ENCODE results near the gene TSPAN5.

TSPAN5 gene

GRCh38 chr4:98643755-98644154 is 14.7 kb downstream of the TSPAN5 start:
- no peak for DNase-seq (ENCODE audit: low spot score)

- no peak for DNase-seq (ENCODE audit: low spot score)
Measured at GRCh38 chr4:98642991-98643426, 15.4 kb downstream of the TSPAN5 start.

- DNase-seq (ENCODE audit: low spot score) = no peak
Measured at GRCh38 chr4:98641906-98642668, 16.3 kb downstream of the TSPAN5 start.

GRCh38 chr4:98641376-98641775 is 17.0 kb downstream of the TSPAN5 start:
- no peak for DNase-seq (ENCODE audit: low spot score)

- DNase-seq (ENCODE audit: low spot score) = peak; percentile 34
Measured at GRCh38 chr4:98639523-98639922, 18.9 kb downstream of the TSPAN5 start.

- DNase-seq (ENCODE audit: low spot score) = no peak
Measured at GRCh38 chr4:98639108-98639507, 19.3 kb downstream of the TSPAN5 start.

GRCh38 chr4:98638661-98639060 is 19.8 kb downstream of the TSPAN5 start:
- no peak for DNase-seq (ENCODE audit: low spot score)

- no peak for DNase-seq (ENCODE audit: low spot score)
Measured at GRCh38 chr4:98634061-98634460, 24.4 kb downstream of the TSPAN5 start.

GRCh38 chr4:98633159-98633558 is 25.3 kb downstream of the TSPAN5 start:
- DNase-seq (ENCODE audit: low spot score) = no peak

GRCh38 chr4:98632258-98632657 is 26.2 kb downstream of the TSPAN5 start:
- no peak for DNase-seq (ENCODE audit: low spot score)

- DNase-seq (ENCODE audit: low spot score) = no peak
Measured at GRCh38 chr4:98631506-98631905, 26.9 kb downstream of the TSPAN5 start.

- DNase-seq (ENCODE audit: low spot score) = no peak
Measured at GRCh38 chr4:98630737-98631454, 27.5 kb downstream of the TSPAN5 start.

- no peak for DNase-seq (ENCODE audit: low spot score)
Measured at GRCh38 chr4:98627531-98628257, 30.7 kb downstream of the TSPAN5 start.

- no peak for DNase-seq (ENCODE audit: low spot score)
Measured at GRCh38 chr4:98626350-98626749, 32.1 kb downstream of the TSPAN5 start.

GRCh38 chr4:98625920-98626319 is 32.5 kb downstream of the TSPAN5 start:
- DNase-seq (ENCODE audit: low spot score) = no peak

GRCh38 chr4:98625399-98625798 is 33.0 kb downstream of the TSPAN5 start:
- no peak for DNase-seq (ENCODE audit: low spot score)

GRCh38 chr4:98624642-98625041 is 33.8 kb downstream of the TSPAN5 start:
- DNase-seq (ENCODE audit: low spot score) = no peak

GRCh38 chr4:98624144-98624543 is 34.3 kb downstream of the TSPAN5 start:
- DNase-seq (ENCODE audit: low spot score) = no peak

- no peak for DNase-seq (ENCODE audit: low spot score)
Measured at GRCh38 chr4:98623126-98623802, 35.1 kb downstream of the TSPAN5 start.

- DNase-seq (ENCODE audit: low spot score) = no peak
Measured at GRCh38 chr4:98620087-98620784, 38.2 kb downstream of the TSPAN5 start.

- DNase-seq (ENCODE audit: low spot score) = no peak
Measured at GRCh38 chr4:98619180-98619579, 39.2 kb downstream of the TSPAN5 start.

- no peak for DNase-seq (ENCODE audit: low spot score)
Measured at GRCh38 chr4:98618680-98619079, 39.7 kb downstream of the TSPAN5 start.

Data from CD4-positive, alpha-beta T cell treated with Interleukin-6 at 100 ng/mL for 8 hours (primary cell).